ENCODE results near the gene VRK1.

The VRK1 gene

DNA sequence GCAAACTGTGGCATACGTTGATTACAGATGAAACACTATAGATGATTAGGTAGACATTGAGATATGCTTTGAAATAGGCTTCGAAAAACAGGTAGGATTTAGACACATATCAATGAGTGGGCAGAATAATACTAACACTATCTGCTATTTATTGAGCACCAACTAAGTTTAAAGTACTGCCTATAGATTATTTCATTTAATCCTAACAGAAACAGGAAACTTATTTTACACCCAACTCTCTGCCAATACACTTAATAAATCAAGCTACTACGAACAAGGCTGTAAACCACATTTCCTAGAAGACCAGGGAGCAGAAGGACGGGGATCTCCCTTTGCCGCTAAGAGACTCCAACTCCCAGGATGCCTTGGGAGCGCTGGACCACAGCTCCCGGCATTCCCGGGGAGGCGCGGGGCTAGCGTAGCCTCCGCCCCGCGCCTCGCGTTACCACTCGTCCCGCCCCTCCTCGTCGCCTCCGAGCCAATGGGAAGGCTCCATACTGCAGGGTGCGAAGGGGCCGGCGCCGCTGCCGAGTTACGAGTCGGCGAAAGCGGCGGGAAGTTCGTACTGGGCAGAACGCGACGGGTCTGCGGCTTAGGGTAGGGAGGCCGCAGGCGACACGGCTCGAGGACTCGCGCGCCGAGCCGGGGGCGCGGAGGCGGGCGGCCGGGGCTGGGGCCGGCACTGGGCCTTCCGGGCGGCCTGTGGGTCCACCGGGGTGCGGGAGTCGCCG is at the start of gene VRK1:
Gene VRK1, plus strand, starts transcription at position 532 of the 731 bp plus-strand sequence. CDS start 36,090 bp downstream, outside the sequence.
- Histone ChIP-seq H3K4me1 (ENCODE audit: control insufficient read depth, insufficient read depth, low read length) (peaks cover 4% of the 10 kb centered on the region), H3K27me3 (ENCODE audit: control insufficient read depth, insufficient read depth, low read length) (no peaks in the 10 kb centered on the region), H3K36me3 (ENCODE audit: control insufficient read depth, insufficient read depth, low read length) (no peaks in the 10 kb centered on the region), H3K9me3 (ENCODE audit: control insufficient read depth, low read length) (no peaks in the 10 kb centered on the region), H3K9ac (ENCODE audit: low read length) (peak within 1 kb of the TSS; percentile 52), H3K4me3 (ENCODE audit: low read length) (no peak within 1 kb of the TSS)

DNA sequence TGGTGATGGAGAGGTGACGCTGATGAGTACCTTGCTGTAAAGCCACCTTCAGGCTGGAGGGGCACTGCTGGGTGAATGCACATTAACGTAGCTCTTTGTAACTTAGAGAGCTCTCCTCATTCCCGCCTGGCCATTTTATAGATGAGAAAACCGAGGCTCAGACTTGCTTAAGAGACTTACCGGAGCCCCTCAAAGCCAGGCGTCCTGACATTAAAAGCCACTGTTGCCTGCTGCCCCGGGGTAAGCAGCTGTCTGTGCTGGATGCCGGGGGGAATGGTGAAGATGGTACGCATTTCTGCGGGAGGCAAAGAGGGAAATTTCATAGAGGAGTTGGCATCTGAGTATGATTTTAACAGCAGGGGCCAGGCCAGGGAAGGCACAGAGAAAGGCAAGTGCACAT is 49.6 kb upstream of the VRK1 start:
- Histone ChIP-seq H3K9me3 (ENCODE audit: control insufficient read depth, low read length) (no peaks in the 10 kb centered on the region), H3K4me1 (ENCODE audit: control insufficient read depth, insufficient read depth, low read length) (no peaks in the 10 kb centered on the region), H3K9ac (ENCODE audit: low read length) (no peak overlapping the region), H3K4me3 (ENCODE audit: low read length) (no peak overlapping the region), H3K36me3 (ENCODE audit: control insufficient read depth, insufficient read depth, low read length) (no peaks in the 10 kb centered on the region), H3K27me3 (ENCODE audit: control insufficient read depth, insufficient read depth, low read length) (peaks cover 13% of the 10 kb centered on the region)

DNA sequence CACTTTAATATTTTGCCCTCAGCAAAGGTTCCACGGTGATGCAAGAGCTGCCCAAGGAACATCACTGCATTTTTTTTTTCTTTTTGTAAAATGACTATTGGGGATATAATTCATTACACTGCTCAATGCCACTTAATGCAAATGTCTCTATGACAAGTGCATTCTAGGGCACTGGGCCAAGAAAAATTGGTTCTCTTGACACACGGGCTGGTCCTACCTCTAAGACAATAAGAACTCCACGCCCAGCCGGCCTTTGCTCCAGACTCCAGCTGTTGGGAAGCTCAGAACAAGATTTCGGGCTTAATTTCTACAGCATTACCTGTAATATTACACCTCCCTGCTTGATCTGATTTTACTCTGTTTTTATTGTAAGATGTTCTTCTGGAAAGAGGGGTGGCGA is 48.8 kb upstream of the VRK1 start:
- H3K4me3 ChIP-seq (ENCODE audit: low read length) = no peak overlapping the region
- no peak overlapping the region for H3K9ac ChIP-seq (ENCODE audit: low read length)
- no peaks in the 10 kb centered on the region for H3K36me3 ChIP-seq (ENCODE audit: control insufficient read depth, insufficient read depth, low read length)
- H3K27me3 ChIP-seq (ENCODE audit: control insufficient read depth, insufficient read depth, low read length) = peaks cover 11% of the 10 kb centered on the region
- no peaks in the 10 kb centered on the region for H3K9me3 ChIP-seq (ENCODE audit: control insufficient read depth, low read length)
- H3K4me1 ChIP-seq (ENCODE audit: control insufficient read depth, insufficient read depth, low read length) = no peaks in the 10 kb centered on the region

DNA sequence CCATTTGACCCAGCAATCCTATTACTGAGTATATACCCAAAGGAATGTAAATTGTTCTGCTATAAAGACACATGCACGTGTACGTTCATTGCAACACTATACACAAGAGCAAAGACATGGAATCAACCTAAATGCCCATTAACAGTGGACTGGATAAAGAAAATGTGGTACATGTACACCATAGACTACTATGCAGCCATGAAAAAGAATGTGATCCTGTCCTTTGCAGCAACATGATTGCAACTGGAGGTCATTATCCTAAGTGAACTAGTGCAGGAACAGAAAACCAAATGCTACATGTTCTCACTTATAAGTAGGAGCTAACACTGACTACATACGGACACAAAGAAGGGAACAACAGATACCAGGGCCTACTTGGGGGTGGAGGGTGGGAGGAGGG is 45.7 kb upstream of the VRK1 start:
- Histone ChIP-seq H3K9me3 (ENCODE audit: control insufficient read depth, low read length) (no peaks in the 10 kb centered on the region), H3K9ac (ENCODE audit: low read length) (no peak overlapping the region), H3K27me3 (ENCODE audit: control insufficient read depth, insufficient read depth, low read length) (no peaks in the 10 kb centered on the region), H3K4me1 (ENCODE audit: control insufficient read depth, insufficient read depth, low read length) (no peaks in the 10 kb centered on the region), H3K4me3 (ENCODE audit: low read length) (no peak overlapping the region), H3K36me3 (ENCODE audit: control insufficient read depth, insufficient read depth, low read length) (no peaks in the 10 kb centered on the region)

- no peaks in the 10 kb centered on the region for H3K36me3 ChIP-seq (ENCODE audit: control insufficient read depth, insufficient read depth, low read length)
- H3K4me1 ChIP-seq (ENCODE audit: control insufficient read depth, insufficient read depth, low read length) = no peaks in the 10 kb centered on the region
- no peaks in the 10 kb centered on the region for H3K27me3 ChIP-seq (ENCODE audit: control insufficient read depth, insufficient read depth, low read length)
These were observed 45.1 kb upstream of the VRK1 start for GRCh38 chr14:96752125-96752524.

GRCh38 chr14:96752594-96752993 is 44.6 kb upstream of the VRK1 start:
- Histone ChIP-seq H3K4me1 (ENCODE audit: control insufficient read depth, insufficient read depth, low read length) (no peaks in the 10 kb centered on the region), H3K36me3 (ENCODE audit: control insufficient read depth, insufficient read depth, low read length) (no peaks in the 10 kb centered on the region), H3K9me3 (ENCODE audit: control insufficient read depth, low read length) (no peaks in the 10 kb centered on the region), H3K4me3 (ENCODE audit: low read length) (no peak overlapping the region), H3K9ac (ENCODE audit: low read length) (no peak overlapping the region), H3K27me3 (ENCODE audit: control insufficient read depth, insufficient read depth, low read length) (no peaks in the 10 kb centered on the region)

More at GRCh38 chr14:96752125-96752524, 45.1 kb upstream of the VRK1 start:
- Histone ChIP-seq H3K4me3 (ENCODE audit: low read length) (no peak overlapping the region), H3K9me3 (ENCODE audit: control insufficient read depth, low read length) (no peaks in the 10 kb centered on the region), H3K9ac (ENCODE audit: low read length) (no peak overlapping the region)

DNA sequence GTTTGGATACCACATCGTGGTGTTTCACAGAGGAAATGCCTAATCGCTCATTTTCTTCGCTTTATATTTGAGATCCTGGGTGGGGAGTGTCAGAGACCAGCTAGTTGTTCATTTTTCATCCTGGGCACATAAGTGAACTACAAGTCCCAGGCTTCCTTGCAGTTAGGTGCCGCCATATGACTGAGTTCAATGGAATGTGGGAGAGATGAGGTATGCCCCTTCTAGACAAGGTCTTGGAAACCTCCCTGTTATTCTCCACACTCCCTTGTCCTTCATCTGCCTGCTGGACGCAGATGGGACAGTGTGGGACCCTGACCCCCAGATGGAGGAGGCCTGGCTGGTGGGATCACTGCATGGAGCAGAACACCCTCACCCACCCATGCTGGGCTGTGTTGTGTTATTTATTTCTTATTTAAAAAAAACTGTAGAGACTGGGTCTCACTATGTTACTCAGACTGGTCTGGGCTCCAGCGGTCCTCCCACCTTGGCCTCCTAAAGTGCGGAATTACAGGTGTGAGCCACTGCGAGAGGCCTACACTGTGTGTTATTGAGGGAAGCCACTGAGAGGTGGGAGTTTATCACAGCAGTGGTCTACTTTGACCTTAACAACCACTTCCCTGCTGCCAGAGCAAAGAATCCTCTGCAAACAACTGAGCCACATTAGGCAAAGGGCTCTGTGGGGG is 42.9 kb upstream of the VRK1 start:
- Histone ChIP-seq H3K4me1 (ENCODE audit: control insufficient read depth, insufficient read depth, low read length) (no peaks in the 10 kb centered on the region), H3K27me3 (ENCODE audit: control insufficient read depth, insufficient read depth, low read length) (no peaks in the 10 kb centered on the region), H3K4me3 (ENCODE audit: low read length) (no peak overlapping the region), H3K36me3 (ENCODE audit: control insufficient read depth, insufficient read depth, low read length) (no peaks in the 10 kb centered on the region), H3K9ac (ENCODE audit: low read length) (no peak overlapping the region), H3K9me3 (ENCODE audit: control insufficient read depth, low read length) (no peaks in the 10 kb centered on the region)

GRCh38 chr14:96754845-96755184 is 42.4 kb upstream of the VRK1 start:
- no peak overlapping the region for H3K4me3 ChIP-seq (ENCODE audit: low read length)
- H3K9me3 ChIP-seq (ENCODE audit: control insufficient read depth, low read length) = no peaks in the 10 kb centered on the region
- no peaks in the 10 kb centered on the region for H3K27me3 ChIP-seq (ENCODE audit: control insufficient read depth, insufficient read depth, low read length)
- no peaks in the 10 kb centered on the region for H3K4me1 ChIP-seq (ENCODE audit: control insufficient read depth, insufficient read depth, low read length)
- no peaks in the 10 kb centered on the region for H3K36me3 ChIP-seq (ENCODE audit: control insufficient read depth, insufficient read depth, low read length)
- H3K9ac ChIP-seq (ENCODE audit: low read length) = no peak overlapping the region

DNA sequence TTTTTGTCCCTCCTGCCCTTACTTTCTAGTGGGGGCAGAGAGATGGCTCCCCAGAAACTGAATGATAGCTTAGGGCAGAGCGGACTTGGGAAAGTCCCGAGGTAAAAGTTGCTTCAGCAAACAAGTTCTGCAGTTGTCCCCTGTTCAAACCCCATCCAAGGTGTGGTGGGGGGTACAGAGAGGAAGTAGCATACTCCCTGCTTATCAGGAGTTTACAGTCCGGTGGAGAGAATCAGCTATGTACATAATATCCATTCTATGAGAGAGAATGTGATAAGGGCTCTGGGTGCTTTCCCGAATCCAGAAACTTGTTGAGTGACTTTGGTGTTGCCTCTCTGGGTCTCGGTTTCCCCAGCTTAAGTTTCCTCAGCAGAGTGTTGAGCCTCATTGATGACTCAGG is 40.4 kb upstream of the VRK1 start:
- no peaks in the 10 kb centered on the region for H3K27me3 ChIP-seq (ENCODE audit: control insufficient read depth, insufficient read depth, low read length)
- no peak overlapping the region for H3K9ac ChIP-seq (ENCODE audit: low read length)
- H3K4me1 ChIP-seq (ENCODE audit: control insufficient read depth, insufficient read depth, low read length) = no peaks in the 10 kb centered on the region

GRCh38 chr14:96757456-96757855 is 39.7 kb upstream of the VRK1 start:
- H3K4me3 ChIP-seq (ENCODE audit: low read length) = no peak overlapping the region
- no peaks in the 10 kb centered on the region for H3K4me1 ChIP-seq (ENCODE audit: control insufficient read depth, insufficient read depth, low read length)
- H3K9me3 ChIP-seq (ENCODE audit: control insufficient read depth, low read length) = no peaks in the 10 kb centered on the region
- no peaks in the 10 kb centered on the region for H3K27me3 ChIP-seq (ENCODE audit: control insufficient read depth, insufficient read depth, low read length)
- no peaks in the 10 kb centered on the region for H3K36me3 ChIP-seq (ENCODE audit: control insufficient read depth, insufficient read depth, low read length)
- H3K9ac ChIP-seq (ENCODE audit: low read length) = no peak overlapping the region

More for the DNA sequence above, 40.4 kb upstream of the VRK1 start:
- Histone ChIP-seq H3K4me3 (ENCODE audit: low read length) (no peak overlapping the region), H3K36me3 (ENCODE audit: control insufficient read depth, insufficient read depth, low read length) (no peaks in the 10 kb centered on the region), H3K9me3 (ENCODE audit: control insufficient read depth, low read length) (no peaks in the 10 kb centered on the region)

- Histone ChIP-seq H3K36me3 (ENCODE audit: control insufficient read depth, insufficient read depth, low read length) (no peaks in the 10 kb centered on the region), H3K9ac (ENCODE audit: low read length) (no peak overlapping the region), H3K4me1 (ENCODE audit: control insufficient read depth, insufficient read depth, low read length) (no peaks in the 10 kb centered on the region), H3K27me3 (ENCODE audit: control insufficient read depth, insufficient read depth, low read length) (no peaks in the 10 kb centered on the region), H3K9me3 (ENCODE audit: control insufficient read depth, low read length) (no peaks in the 10 kb centered on the region), H3K4me3 (ENCODE audit: low read length) (no peak overlapping the region)
These were observed 36.1 kb upstream of the VRK1 start for GRCh38 chr14:96761066-96761465.

- Histone ChIP-seq H3K9me3 (ENCODE audit: control insufficient read depth, low read length) (no peaks in the 10 kb centered on the region), H3K36me3 (ENCODE audit: control insufficient read depth, insufficient read depth, low read length) (no peaks in the 10 kb centered on the region), H3K27me3 (ENCODE audit: control insufficient read depth, insufficient read depth, low read length) (no peaks in the 10 kb centered on the region), H3K9ac (ENCODE audit: low read length) (no peak overlapping the region), H3K4me3 (ENCODE audit: low read length) (no peak overlapping the region), H3K4me1 (ENCODE audit: control insufficient read depth, insufficient read depth, low read length) (no peaks in the 10 kb centered on the region)
These were observed 34.5 kb upstream of the VRK1 start for GRCh38 chr14:96762650-96763049.
